ENCODE data around the gene ANO3.

- TF ChIP-seq CTCF (IDR thresholded peaks at IDR 0.05; ENCODE audit: insufficient read depth, low read length, poor library complexity, severe bottlenecking) (no peak), EZH2phosphoT487 (conservative IDR thresholded peaks at IDR 0.05; ENCODE audit: low read length) (no peak)
These were observed 226.3 kb downstream of the ANO3 start for GRCh38 chr11:26558190-26558589.
